NAMALWA (cell line): Measurements from ENCODE around the gene NIPBL.
"Not testable (repeated sequence)": the region's sequence is repeated elsewhere in the genome, so short reads cannot be mapped to it uniquely, and the experiment has no call there.

Experiments used
- DNase-seq: peaks from one replicate; pipeline ENCODE4 v3.0.0-alpha.2; 2015; ENCODE audit warnings: low spot score

NIPBL gene

DNA sequence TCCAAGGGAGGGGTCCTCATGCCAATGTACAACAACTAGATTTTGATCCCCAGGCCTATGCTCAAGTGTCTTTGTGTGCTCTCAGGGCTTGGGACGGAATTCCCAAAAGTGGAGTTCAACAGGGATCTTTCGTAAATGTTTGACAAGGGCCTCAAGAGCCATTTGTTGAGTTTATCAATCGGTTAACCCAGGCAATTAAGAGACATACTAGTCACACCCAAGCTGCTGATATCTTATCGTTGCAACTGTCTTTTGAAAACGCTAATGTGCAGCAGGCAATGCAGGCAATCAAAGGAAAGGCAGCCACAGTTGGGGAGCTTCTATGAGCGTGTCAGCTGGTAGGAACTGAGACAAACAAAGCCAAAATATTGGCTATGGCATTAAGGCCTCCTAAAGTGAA is 211.4 kb downstream of the NIPBL start:
- no peak for DNase-seq

DNA sequence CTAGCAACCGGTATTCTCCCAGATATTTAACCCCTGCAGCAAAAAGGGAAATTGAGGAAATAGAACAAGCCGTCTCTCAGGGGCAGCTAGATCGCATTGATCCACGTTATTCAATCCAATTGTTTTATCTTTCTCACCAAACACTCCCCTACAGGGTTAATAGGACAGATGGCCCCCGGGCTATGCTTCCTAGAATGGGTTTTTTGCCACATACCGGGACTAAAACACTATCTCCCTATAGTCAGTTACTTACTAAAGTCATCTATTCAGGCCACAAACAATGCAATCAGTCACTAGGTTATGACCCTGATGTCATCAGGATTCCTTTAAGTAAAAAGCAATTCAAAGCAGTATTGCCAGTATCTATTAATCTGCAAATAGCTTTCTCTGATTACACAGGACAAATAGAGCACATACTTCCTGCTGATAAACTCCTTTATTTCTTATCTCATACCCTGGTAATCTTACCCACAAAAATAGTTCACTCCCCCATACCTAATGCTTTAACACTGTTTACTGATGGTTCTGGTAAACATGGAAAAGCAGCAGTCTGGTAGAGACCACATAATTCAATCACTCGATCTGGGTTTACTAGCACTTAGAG is 213.7 kb downstream of the NIPBL start:
- no peak for DNase-seq

DNA sequence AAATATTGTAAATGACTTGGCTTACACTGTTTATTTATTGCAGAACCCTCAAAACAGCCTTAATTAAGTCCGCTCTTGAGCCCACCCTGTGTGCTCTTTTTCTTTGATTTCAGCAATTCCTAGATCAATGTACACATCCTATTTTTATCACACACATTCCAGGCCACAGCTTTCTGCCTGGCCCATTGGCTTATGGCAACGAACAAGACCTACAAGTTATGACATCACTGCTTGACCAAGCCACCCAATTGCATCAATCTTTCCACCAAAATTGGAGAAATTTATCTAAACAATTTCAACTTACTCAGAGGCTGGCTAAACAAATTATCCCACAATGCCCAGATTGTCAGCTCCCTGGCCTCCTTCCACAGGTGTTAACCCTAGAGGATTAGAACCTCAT is 214.2 kb downstream of the NIPBL start:
- DNase-seq, result no peak

DNA sequence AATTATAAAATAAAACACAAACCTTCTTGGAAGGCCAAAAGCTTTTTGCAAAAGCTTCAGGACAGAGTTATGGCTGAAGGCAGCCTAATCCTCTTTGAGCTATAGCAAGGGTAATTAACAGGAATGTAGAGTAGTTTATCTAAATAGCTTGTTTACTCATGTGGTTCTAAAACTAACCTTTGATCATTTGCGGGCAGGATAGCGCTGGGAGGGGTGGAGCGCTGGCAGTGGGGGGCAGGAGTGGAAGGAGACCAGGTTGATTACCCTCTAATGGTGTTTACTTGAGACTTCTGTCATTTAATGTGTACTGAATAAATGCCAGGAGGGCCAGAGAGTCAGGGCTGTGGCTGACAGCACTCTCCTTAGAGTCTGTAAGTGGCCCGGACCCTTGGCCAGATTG is 217.2 kb downstream of the NIPBL start:
- not testable (repeated sequence) for DNase-seq

DNA sequence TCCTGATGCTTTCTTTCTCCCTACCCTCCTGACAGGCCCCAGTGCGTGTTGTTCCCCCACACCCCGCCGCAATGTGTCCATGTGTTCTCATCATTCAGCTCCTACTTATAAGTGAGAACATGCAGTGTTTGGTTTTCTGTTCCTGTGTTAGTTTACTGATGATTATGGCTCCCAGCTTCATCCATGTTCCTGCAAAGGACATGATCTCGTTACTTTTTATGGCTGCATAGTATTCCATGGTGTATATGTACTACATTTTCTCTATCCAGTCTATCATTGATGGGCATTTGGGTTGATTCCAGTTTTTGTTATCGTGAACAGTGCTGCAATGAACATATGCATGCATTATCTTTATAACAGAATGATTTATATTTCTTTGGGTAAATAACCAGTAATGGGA is 222.7 kb downstream of the NIPBL start:
- DNase-seq, result not testable (repeated sequence)

DNA sequence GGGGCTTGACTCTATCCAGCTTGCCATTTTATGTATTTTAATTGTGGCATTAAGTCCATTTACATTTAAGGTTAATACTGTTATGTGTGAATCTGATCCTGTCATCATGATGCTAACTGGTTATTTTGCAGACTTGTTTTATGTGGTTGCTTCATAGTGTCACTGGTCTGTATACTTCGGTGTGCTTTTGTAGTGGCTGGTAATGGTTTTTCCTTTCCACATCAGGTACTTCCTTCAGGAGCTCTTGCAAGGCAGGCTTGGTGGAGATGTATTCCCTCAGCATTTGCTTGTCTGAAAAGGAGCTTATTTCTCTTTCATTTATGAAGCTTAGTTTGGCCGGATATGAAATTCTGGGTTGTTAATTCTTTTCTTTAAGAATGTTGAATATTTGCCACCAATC is 226.7 kb downstream of the NIPBL start:
- DNase-seq, result no peak

DNA sequence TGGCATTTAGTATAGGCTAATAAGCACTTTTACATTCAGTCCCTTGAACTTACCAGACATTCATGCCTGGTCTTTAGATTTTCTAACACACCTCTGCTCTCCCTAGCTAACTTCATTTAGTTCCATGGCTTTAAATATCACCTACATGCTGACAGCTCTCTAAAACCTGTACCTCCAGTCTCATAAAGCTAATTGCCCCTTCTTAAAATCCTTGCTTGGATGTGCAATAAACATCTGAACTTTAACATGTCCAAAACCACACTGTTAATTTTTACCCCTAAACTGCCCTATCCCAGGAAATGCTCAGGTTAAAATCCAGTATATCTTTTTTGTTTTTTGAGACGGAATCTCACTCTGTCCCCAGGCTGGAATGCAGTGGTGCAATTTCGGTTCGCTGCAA is 232.8 kb downstream of the NIPBL start:
- no peak for DNase-seq

DNA sequence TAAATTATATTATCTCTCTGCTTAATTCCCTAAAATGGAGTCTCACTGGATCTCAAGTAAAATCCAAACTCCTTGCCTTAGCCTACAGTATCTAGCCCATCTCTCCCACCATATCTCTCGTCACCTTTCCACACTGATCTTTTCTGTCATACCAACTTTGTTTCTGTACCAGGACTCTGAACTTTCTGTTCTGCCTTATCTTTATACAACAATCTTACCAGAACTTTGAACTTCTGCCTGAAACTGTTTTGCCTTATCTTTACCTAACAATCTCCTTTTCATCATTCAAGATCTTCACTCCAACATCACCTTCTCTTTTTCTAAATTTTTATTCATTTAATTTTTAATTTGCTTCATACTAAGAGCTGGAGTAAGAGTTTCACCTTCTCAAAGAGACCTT is 233.6 kb downstream of the NIPBL start:
- DNase-seq, result no peak

DNA sequence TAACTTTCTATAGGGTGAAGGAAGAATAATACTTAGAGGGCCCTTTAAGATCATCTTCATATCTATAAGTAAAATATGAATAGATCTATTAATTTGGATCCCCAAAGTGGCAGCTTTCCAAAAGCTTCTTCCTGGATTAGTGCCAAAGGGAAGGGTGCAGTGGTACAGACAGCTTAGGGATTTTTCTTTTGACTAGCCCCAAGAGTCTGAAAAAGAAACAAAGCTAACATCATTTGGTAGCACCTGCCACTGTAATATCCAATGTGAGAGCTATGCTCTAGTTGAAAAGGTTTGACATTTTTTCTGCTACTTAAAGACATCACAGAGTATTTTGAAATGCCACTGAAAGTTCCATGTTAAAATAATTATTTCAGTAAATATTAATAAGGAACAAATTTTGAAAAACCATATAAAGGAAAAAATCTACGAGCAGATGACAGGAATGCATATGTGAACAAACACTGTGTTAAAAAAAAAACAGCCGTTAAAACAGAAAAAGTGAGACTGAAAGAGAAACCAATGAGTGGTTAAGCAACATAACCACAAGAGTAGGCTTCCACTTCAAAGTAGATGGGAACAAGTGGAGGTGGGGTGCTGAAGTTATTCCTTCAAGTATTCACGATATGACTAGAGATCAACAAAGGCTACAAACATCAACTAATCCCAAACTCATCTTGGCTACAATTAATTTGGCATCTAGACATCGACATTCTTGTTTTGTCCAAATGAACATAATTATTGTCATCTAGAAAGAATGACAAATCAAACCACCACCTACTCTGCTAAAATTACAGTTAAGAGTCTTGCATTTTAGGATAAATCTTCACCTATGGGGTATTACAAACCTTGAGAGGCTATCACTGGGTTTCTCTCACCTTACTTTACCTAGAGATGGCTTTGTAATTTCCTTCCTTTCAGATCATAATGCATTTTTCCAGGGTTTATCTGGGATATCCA is 235.1 kb downstream of the NIPBL start:
- DNase-seq, result peak; percentile 45

DNA sequence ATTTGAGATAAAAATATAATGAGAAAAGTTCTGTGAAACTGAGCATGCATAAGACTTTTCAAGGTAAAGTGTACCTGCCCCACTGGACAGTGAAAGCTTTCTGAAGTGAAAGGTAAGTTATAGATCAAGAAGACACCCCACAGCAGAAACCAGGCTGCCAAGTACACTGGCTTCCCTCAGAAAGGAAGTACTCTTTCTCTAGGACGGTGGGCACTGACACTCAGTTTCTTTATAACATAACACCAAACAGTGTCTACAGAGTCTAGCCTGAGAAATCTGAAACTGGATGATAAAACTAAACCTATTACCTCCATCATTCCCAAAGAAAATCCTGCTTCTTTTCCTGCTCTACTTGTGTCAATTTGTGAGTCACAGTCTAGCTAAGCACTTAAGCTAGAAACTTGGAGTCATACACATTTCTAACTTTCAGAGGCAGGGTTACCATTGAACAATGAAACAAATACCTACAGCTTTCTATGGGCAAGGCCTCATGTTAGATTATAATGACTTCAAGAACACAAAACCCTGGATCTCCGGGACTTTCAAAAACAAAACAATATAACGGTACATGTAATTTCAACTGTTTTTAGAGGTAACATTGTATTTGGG is 235.9 kb downstream of the NIPBL start:
- DNase-seq, result peak; percentile 10
